ENCODE results near the gene ZCCHC24. TPM values are rescaled to one million over a fixed set of nuclear protein-coding genes. Genes with fewer than 3 reads are reported as not detected.

ZCCHC24 gene
- total RNA-seq, 1 donor from 2014 or later = 1.3 TPM

GRCh38 chr10:79394664-79395063 lies 50.8 kb downstream of the ZCCHC24 start:
- intact Hi-C loops (cut with micrococcal nuclease) = no loop called here
- Mint-ChIP-seq H3K4me3 (no peak overlapping the region), H3K27ac (no peak overlapping the region)

GRCh38 chr10:79393924-79394610 lies 51.4 kb downstream of the ZCCHC24 start:
- H3K27ac Mint-ChIP-seq = no peak overlapping the region
- intact Hi-C loops (cut with micrococcal nuclease) = no loop called here
- CTCF ChIA-PET = no interaction called here

More at GRCh38 chr10:79394664-79395063, 50.8 kb downstream of the ZCCHC24 start:
- H3K9me3 Mint-ChIP-seq = peaks cover 2% of the 10 kb centered on the region
- no peaks in the 10 kb centered on the region for H3K27me3 Mint-ChIP-seq
- ATAC-seq (ENCODE audit: low read depth) (no peak), DNase-seq (no peak)
- peaks cover 6% of the 10 kb centered on the region for H3K4me1 Mint-ChIP-seq
- H3K36me3 Mint-ChIP-seq (ENCODE audit: low read depth) = no peaks in the 10 kb centered on the region
- CTCF ChIA-PET = interaction anchor here (1.0 kb wide), 1 partner anchor 20 kb away, joined by 3 read pairs; no protein-coding TSS in a partner anchor
- POLR2A ChIA-PET = no interaction called here
- no peak for TF ChIP-seq CTCF (IDR thresholded peaks at IDR 0.05)

GRCh38 chr10:79393221-79393923 lies 52.1 kb downstream of the ZCCHC24 start:
- no peaks in the 10 kb centered on the region for H3K36me3 Mint-ChIP-seq (ENCODE audit: low read depth)
- H3K4me1 Mint-ChIP-seq = peaks cover 16% of the 10 kb centered on the region
- CTCF ChIA-PET = no interaction called here
- no peak for ATAC-seq (ENCODE audit: low read depth)
- intact Hi-C loops (cut with micrococcal nuclease) = no loop called here
- POLR2A ChIA-PET = no interaction called here
- peaks cover 2% of the 10 kb centered on the region for H3K9me3 Mint-ChIP-seq
- TF ChIP-seq CTCF (IDR thresholded peaks at IDR 0.05) = no peak
- H3K4me3 Mint-ChIP-seq = no peak overlapping the region
- no peaks in the 10 kb centered on the region for H3K27me3 Mint-ChIP-seq
- DNase-seq = no peak
- H3K27ac Mint-ChIP-seq = no peak overlapping the region

More at GRCh38 chr10:79393924-79394610, 51.4 kb downstream of the ZCCHC24 start:
- Mint-ChIP-seq H3K4me3 (no peak overlapping the region), H3K36me3 (ENCODE audit: low read depth) (no peaks in the 10 kb centered on the region), H3K9me3 (peaks cover 2% of the 10 kb centered on the region), H3K27me3 (no peaks in the 10 kb centered on the region), H3K4me1 (peaks cover 9% of the 10 kb centered on the region)
- no peak for ATAC-seq (ENCODE audit: low read depth)
- POLR2A ChIA-PET = no interaction called here
- no peak for DNase-seq
- TF ChIP-seq CTCF (IDR thresholded peaks at IDR 0.05) = no peak

- no peaks in the 10 kb centered on the region for H3K36me3 Mint-ChIP-seq (ENCODE audit: low read depth)
- ATAC-seq (ENCODE audit: low read depth) (no peak), DNase-seq (no peak)
- H3K27ac Mint-ChIP-seq = no peak overlapping the region
- intact Hi-C loops (cut with micrococcal nuclease) = no loop called here
- peaks cover 17% of the 10 kb centered on the region for H3K4me1 Mint-ChIP-seq
- no peaks in the 10 kb centered on the region for H3K27me3 Mint-ChIP-seq
- no peak overlapping the region for H3K4me3 Mint-ChIP-seq
- peaks cover 2% of the 10 kb centered on the region for H3K9me3 Mint-ChIP-seq
- TF ChIP-seq CTCF (IDR thresholded peaks at IDR 0.05) = no peak
- POLR2A ChIA-PET = no interaction called here
- CTCF ChIA-PET = interaction anchor here (1.1 kb wide), 1 partner anchor 18 kb away, joined by 5 read pairs; no protein-coding TSS in a partner anchor
Measured at GRCh38 chr10:79392506-79393176, 52.8 kb downstream of the ZCCHC24 start.

- no peaks in the 10 kb centered on the region for H3K36me3 Mint-ChIP-seq (ENCODE audit: low read depth)
- H3K27me3 Mint-ChIP-seq = no peaks in the 10 kb centered on the region
- H3K4me3 Mint-ChIP-seq = no peak overlapping the region
- peaks cover 2% of the 10 kb centered on the region for H3K9me3 Mint-ChIP-seq
- intact Hi-C loops (cut with micrococcal nuclease) = no loop called here
- TF ChIP-seq CTCF (IDR thresholded peaks at IDR 0.05) = no peak
- CTCF ChIA-PET = interaction anchor here (1.1 kb wide), 1 partner anchor 17 kb away, joined by 5 read pairs; no protein-coding TSS in a partner anchor
- no peak for ATAC-seq (ENCODE audit: low read depth)
- H3K27ac Mint-ChIP-seq = no peak overlapping the region
- peaks cover 17% of the 10 kb centered on the region for H3K4me1 Mint-ChIP-seq
- POLR2A ChIA-PET = interaction anchor here (0.6 kb wide), 1 partner anchor 74 kb away, joined by 3 read pairs; no protein-coding TSS in a partner anchor
- peak; percentile 3 for DNase-seq
Measured at GRCh38 chr10:79392020-79392398, 53.4 kb downstream of the ZCCHC24 start.
